ENCODE measurements around the gene TREH.

Gene TREH

GRCh38 chr11:118631142-118631909 is 48.1 kb downstream of the TREH start:
- H3K4me1 Mint-ChIP-seq (ENCODE audit: low read depth), result no peaks in the 10 kb centered on the region
- H3K27me3 Mint-ChIP-seq, result peaks cover 23% of the 10 kb centered on the region
- H3K9me3 Mint-ChIP-seq, result no peaks in the 10 kb centered on the region
- no peak overlapping the region for H3K27ac Mint-ChIP-seq
- intact Hi-C loops (cut with micrococcal nuclease), result no loop called here
- H3K36me3 Mint-ChIP-seq (ENCODE audit: low read depth), result peaks cover 11% of the 10 kb centered on the region
- no peak overlapping the region for H3K4me3 Mint-ChIP-seq

GRCh38 chr11:118629761-118630661 is 49.4 kb downstream of the TREH start:
- Mint-ChIP-seq H3K27ac (no peak overlapping the region), H3K4me1 (ENCODE audit: low read depth) (no peaks in the 10 kb centered on the region), H3K27me3 (peaks cover 13% of the 10 kb centered on the region), H3K9me3 (no peaks in the 10 kb centered on the region), H3K36me3 (ENCODE audit: low read depth) (peaks cover 11% of the 10 kb centered on the region), H3K4me3 (no peak overlapping the region)
- intact Hi-C loops (cut with micrococcal nuclease), result no loop called here

- peaks cover 11% of the 10 kb centered on the region for H3K36me3 Mint-ChIP-seq (ENCODE audit: low read depth)
- no peaks in the 10 kb centered on the region for H3K9me3 Mint-ChIP-seq
- intact Hi-C loops (cut with micrococcal nuclease), result no loop called here
- H3K4me1 Mint-ChIP-seq (ENCODE audit: low read depth), result no peaks in the 10 kb centered on the region
- H3K27me3 Mint-ChIP-seq, result peaks cover 7% of the 10 kb centered on the region
- no peak overlapping the region for H3K4me3 Mint-ChIP-seq
- no peak overlapping the region for H3K27ac Mint-ChIP-seq
These were observed 50.4 kb downstream of the TREH start for GRCh38 chr11:118628861-118629549.

GRCh38 chr11:118628432-118628831 is 51.0 kb downstream of the TREH start:
- Mint-ChIP-seq H3K36me3 (ENCODE audit: low read depth) (peaks cover 11% of the 10 kb centered on the region), H3K4me1 (ENCODE audit: low read depth) (no peaks in the 10 kb centered on the region), H3K27ac (no peak overlapping the region), H3K9me3 (no peaks in the 10 kb centered on the region), H3K27me3 (peaks cover 3% of the 10 kb centered on the region), H3K4me3 (no peak overlapping the region)
- intact Hi-C loops (cut with micrococcal nuclease), result no loop called here

GRCh38 chr11:118628031-118628430 is 51.4 kb downstream of the TREH start:
- no peak overlapping the region for H3K4me3 Mint-ChIP-seq
- H3K27me3 Mint-ChIP-seq, result peaks cover 3% of the 10 kb centered on the region
- peaks cover 11% of the 10 kb centered on the region for H3K36me3 Mint-ChIP-seq (ENCODE audit: low read depth)
- H3K4me1 Mint-ChIP-seq (ENCODE audit: low read depth), result no peaks in the 10 kb centered on the region
- no peak overlapping the region for H3K27ac Mint-ChIP-seq
- intact Hi-C loops (cut with micrococcal nuclease), result no loop called here
- no peaks in the 10 kb centered on the region for H3K9me3 Mint-ChIP-seq

GRCh38 chr11:118627566-118627965 is 51.9 kb downstream of the TREH start:
- Mint-ChIP-seq H3K27me3 (peaks cover 1% of the 10 kb centered on the region), H3K4me3 (no peak overlapping the region), H3K4me1 (ENCODE audit: low read depth) (no peaks in the 10 kb centered on the region), H3K36me3 (ENCODE audit: low read depth) (peaks cover 11% of the 10 kb centered on the region), H3K27ac (no peak overlapping the region), H3K9me3 (no peaks in the 10 kb centered on the region)
- intact Hi-C loops (cut with micrococcal nuclease), result no loop called here

- Mint-ChIP-seq H3K4me1 (ENCODE audit: low read depth) (peaks cover 8% of the 10 kb centered on the region), H3K27me3 (peaks cover 8% of the 10 kb centered on the region), H3K36me3 (ENCODE audit: low read depth) (peaks cover 11% of the 10 kb centered on the region), H3K9me3 (no peaks in the 10 kb centered on the region), H3K4me3 (no peak overlapping the region), H3K27ac (no peak overlapping the region)
- intact Hi-C loops (cut with micrococcal nuclease), result no loop called here
These were observed 53.5 kb downstream of the TREH start for GRCh38 chr11:118625976-118626375.

GRCh38 chr11:118625036-118625690 is 54.3 kb downstream of the TREH start:
- peaks cover 12% of the 10 kb centered on the region for H3K27me3 Mint-ChIP-seq
- no peak overlapping the region for H3K4me3 Mint-ChIP-seq
- intact Hi-C loops (cut with micrococcal nuclease), result no loop called here
- H3K27ac Mint-ChIP-seq, result no peak overlapping the region
- H3K36me3 Mint-ChIP-seq (ENCODE audit: low read depth), result peaks cover 11% of the 10 kb centered on the region
- H3K9me3 Mint-ChIP-seq, result no peaks in the 10 kb centered on the region
- peaks cover 16% of the 10 kb centered on the region for H3K4me1 Mint-ChIP-seq (ENCODE audit: low read depth)

GRCh38 chr11:118623269-118623655 is 56.2 kb downstream of the TREH start:
- Mint-ChIP-seq H3K36me3 (ENCODE audit: low read depth) (peaks cover 9% of the 10 kb centered on the region), H3K9me3 (no peaks in the 10 kb centered on the region), H3K27me3 (peaks cover 16% of the 10 kb centered on the region), H3K27ac (no peak overlapping the region), H3K4me1 (ENCODE audit: low read depth) (peaks cover 34% of the 10 kb centered on the region), H3K4me3 (no peak overlapping the region)
- intact Hi-C loops (cut with micrococcal nuclease), result no loop called here

GRCh38 chr11:118622376-118623268 is 56.8 kb downstream of the TREH start:
- intact Hi-C loops (cut with micrococcal nuclease), result no loop called here
- Mint-ChIP-seq H3K36me3 (ENCODE audit: low read depth) (peaks cover 3% of the 10 kb centered on the region), H3K4me3 (no peak overlapping the region), H3K27ac (no peak overlapping the region), H3K4me1 (ENCODE audit: low read depth) (peaks cover 37% of the 10 kb centered on the region), H3K9me3 (no peaks in the 10 kb centered on the region), H3K27me3 (peaks cover 17% of the 10 kb centered on the region)

GRCh38 chr11:118621784-118622375 is 57.6 kb downstream of the TREH start:
- intact Hi-C loops (cut with micrococcal nuclease), result no loop called here
- H3K9me3 Mint-ChIP-seq, result no peaks in the 10 kb centered on the region
- H3K27me3 Mint-ChIP-seq, result peaks cover 17% of the 10 kb centered on the region
- peaks cover 37% of the 10 kb centered on the region for H3K4me1 Mint-ChIP-seq (ENCODE audit: low read depth)
- no peaks in the 10 kb centered on the region for H3K36me3 Mint-ChIP-seq (ENCODE audit: low read depth)
- no peak overlapping the region for H3K27ac Mint-ChIP-seq
- H3K4me3 Mint-ChIP-seq, result peak overlapping the region; percentile 66

- Mint-ChIP-seq H3K27me3 (peaks cover 17% of the 10 kb centered on the region), H3K27ac (peak overlapping the region; percentile 25), H3K4me1 (ENCODE audit: low read depth) (peaks cover 40% of the 10 kb centered on the region), H3K36me3 (ENCODE audit: low read depth) (no peaks in the 10 kb centered on the region), H3K9me3 (no peaks in the 10 kb centered on the region), H3K4me3 (peak overlapping the region; percentile 66)
- intact Hi-C loops (cut with micrococcal nuclease), result no loop called here
These were observed 58.2 kb downstream of the TREH start for GRCh38 chr11:118621071-118621783.

Data from dendritic cell treated with granulocyte-macrophage colony-stimulating factor and Interleukin-4, amounts not matched to agents 40 ng/mL and 50 ng/mL, for 4 days (primary cell).